Measurements from ENCODE around the gene DSTYK. TPM values are rescaled to one million over a fixed set of nuclear protein-coding genes. Genes with fewer than 3 reads are reported as not detected.
"Not testable (repeated sequence)": the region's sequence is repeated elsewhere in the genome, so short reads cannot be mapped to it uniquely, and the experiment has no call there.

Gene DSTYK
- total RNA-seq, 2 experiments from 2014 or later: 13.2 to 13.3 TPM

DNA sequence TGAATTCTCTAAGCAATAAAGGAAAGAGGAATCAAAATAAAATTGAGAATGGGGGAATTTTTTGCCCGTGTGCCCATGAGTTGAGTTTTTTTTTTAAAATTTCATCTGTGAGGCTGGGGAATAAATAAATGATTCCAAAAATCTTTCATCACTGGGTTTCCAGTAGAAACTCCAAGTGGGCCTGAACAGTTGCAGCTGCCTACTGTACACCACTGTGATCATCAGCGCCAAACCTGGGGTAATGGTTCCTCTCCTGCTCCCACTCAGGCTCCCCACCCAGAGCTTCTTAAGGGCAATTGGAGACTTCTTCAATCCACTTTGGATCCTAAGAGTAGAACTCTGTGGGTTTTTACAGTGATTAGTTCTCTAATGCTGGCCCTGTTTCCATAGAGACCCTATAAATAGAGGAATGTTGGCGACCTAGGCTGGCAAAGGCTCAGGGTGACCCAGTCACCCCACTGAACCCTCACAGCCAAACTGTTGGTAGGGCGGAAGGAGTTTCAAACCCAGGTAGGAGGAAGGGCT is 25.5 kb upstream of the DSTYK start:
- ATAC-seq (ENCODE audit: low read depth): no peak
- POLR2A ChIA-PET: interaction anchor here (0.6 kb wide), 1 partner anchor 421 kb away, joined by 3 read pairs; no protein-coding TSS in a partner anchor
- no peaks in the 10 kb centered on the region for H3K27me3 Mint-ChIP-seq
- H3K4me1 Mint-ChIP-seq: peaks cover 11% of the 10 kb centered on the region
- H3K4me3 Mint-ChIP-seq: no peak overlapping the region
- no peak for DNase-seq
- no peak overlapping the region for H3K27ac Mint-ChIP-seq
- no peaks in the 10 kb centered on the region for H3K36me3 Mint-ChIP-seq
- no peaks in the 10 kb centered on the region for H3K9me3 Mint-ChIP-seq

- no peak for DNase-seq
Measured at GRCh38 chr1:205236526-205236925, 25.0 kb upstream of the DSTYK start.

DNA sequence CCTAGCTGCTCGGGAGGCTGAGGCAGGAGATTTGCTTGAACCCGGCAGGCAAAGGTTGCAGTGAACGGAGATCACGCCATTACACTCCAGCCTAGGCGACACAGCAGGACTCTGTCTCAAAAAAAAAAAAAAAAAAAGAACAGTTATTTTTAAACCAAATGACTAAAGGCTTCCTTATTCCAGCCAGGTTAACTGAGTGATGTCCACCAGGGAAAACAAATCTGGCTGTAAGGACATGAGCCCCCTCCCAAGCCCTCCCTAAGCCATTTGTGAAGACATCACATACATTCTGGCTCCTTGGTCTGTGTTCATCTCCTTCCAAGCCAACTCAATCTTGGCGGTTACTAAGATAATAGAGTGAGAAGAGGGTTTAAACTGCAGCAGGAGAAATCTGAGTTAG is 24.4 kb upstream of the DSTYK start:
- no peak overlapping the region for H3K27ac Mint-ChIP-seq
- POLR2A ChIA-PET: no interaction called here
- no peak for ATAC-seq (ENCODE audit: low read depth)

More at GRCh38 chr1:205236526-205236925, 25.0 kb upstream of the DSTYK start:
- Mint-ChIP-seq H3K36me3 (no peaks in the 10 kb centered on the region), H3K27me3 (no peaks in the 10 kb centered on the region), H3K9me3 (no peaks in the 10 kb centered on the region), H3K4me3 (no peak overlapping the region), H3K4me1 (peaks cover 14% of the 10 kb centered on the region), H3K27ac (no peak overlapping the region)
- POLR2A ChIA-PET: no interaction called here
- ATAC-seq (ENCODE audit: low read depth): no peak

DNA sequence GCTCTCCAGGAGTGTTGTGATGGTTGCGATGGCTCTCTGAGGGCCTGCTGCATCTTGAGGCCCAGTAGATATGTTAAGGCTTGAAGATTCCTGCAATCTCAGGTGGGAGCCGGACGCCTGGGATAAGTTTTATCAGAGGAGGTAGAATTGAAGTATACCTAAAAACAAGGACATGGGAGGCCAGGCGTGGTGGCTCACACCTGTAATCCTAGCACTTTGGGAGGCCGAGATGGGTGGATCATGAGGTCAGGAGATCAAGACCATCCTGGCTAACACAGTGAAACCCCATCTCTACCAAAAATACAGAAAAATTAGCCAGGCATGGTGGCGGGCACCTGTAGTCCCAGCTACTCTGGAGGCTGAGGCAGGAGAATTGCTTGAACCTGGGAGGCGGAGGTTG is 22.5 kb upstream of the DSTYK start:
- not testable (repeated sequence) for DNase-seq; H3K36me3 Mint-ChIP-seq; ATAC-seq (ENCODE audit: low read depth); H3K4me3 Mint-ChIP-seq; H3K27ac Mint-ChIP-seq; H3K27me3 Mint-ChIP-seq; H3K9me3 Mint-ChIP-seq
- H3K4me1 Mint-ChIP-seq: peaks cover 28% of the 10 kb centered on the region
- POLR2A ChIA-PET: interaction anchor here (0.6 kb wide), 1 partner anchor 166 kb away, joined by 3 read pairs; no protein-coding TSS in a partner anchor

More for the DNA sequence above, 24.4 kb upstream of the DSTYK start:
- H3K36me3 Mint-ChIP-seq: no peaks in the 10 kb centered on the region
- no peak overlapping the region for H3K4me3 Mint-ChIP-seq
- DNase-seq: no peak
- H3K4me1 Mint-ChIP-seq: peaks cover 14% of the 10 kb centered on the region
- H3K27me3 Mint-ChIP-seq: no peaks in the 10 kb centered on the region
- no peaks in the 10 kb centered on the region for H3K9me3 Mint-ChIP-seq

DNA sequence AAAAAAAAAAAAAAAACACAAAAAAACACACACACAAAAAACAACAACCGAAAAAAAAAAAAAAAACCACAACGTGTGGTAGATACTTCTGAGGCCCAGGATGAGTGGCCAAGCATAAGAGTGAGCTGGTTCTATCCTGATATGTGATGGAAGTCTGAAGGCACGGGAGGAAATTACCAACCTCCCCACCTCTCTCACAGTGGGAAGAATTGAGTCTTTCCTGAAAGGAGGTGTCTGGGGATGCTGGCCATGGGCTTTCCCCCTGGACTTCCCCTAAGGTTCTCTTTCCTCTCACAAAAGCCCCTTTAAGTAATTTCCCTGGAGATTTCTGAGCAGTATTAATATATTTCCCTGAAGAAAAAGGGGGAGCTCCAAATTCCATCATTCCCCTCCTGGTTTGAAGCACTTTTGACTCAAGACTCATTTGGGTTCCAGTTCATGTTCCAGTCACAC is 21.5 kb upstream of the DSTYK start:
- Mint-ChIP-seq H3K4me1 (peaks cover 34% of the 10 kb centered on the region), H3K4me3 (no peak overlapping the region), H3K27ac (no peak overlapping the region), H3K9me3 (no peaks in the 10 kb centered on the region), H3K27me3 (no peaks in the 10 kb centered on the region), H3K36me3 (no peaks in the 10 kb centered on the region)
- POLR2A ChIA-PET: interaction anchor here (0.6 kb wide), 1 partner anchor 92 kb away, joined by 4 read pairs; no protein-coding TSS in a partner anchor
- no peak for DNase-seq
- ATAC-seq (ENCODE audit: low read depth): no peak

DNA sequence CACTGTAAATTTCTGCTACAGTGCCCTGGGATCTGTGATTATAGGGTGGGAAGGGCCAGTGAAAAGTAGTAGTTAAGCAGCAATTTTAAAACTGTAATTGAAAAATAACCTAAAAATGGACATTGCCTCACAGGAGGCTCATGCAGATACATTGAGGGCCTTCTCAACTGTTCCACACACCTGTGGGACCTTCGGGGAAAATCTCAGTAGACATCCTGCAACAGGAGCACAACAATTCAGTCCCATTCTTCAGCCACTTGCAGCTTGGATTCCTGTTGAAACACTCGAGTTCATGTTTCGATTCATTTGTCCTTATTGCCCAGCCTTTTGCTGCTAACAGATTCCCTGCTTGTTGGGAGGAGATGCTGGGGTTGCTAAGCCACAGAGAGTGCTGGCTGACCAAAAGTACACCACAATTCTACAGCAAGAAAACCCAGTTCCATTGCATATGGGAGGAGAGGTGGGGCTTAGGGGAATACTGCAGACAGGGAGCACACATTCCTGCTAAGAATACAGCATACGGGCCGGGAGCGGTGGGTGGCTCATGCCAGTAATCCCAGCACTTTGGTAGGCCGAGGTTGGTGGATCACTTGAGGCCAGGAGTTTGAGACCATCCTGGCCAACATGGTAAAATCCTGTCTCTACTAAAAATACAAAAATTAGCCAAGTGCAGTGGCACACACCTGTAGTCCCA is 20.8 kb upstream of the DSTYK start:
- Mint-ChIP-seq H3K36me3 (no peaks in the 10 kb centered on the region), H3K4me3 (no peak overlapping the region), H3K27ac (no peak overlapping the region), H3K4me1 (peaks cover 31% of the 10 kb centered on the region), H3K27me3 (peaks cover under 1% of the 10 kb centered on the region), H3K9me3 (no peaks in the 10 kb centered on the region)
- POLR2A ChIA-PET: interaction anchor here (0.6 kb wide), 1 partner anchor 93 kb away, joined by 4 read pairs; no protein-coding TSS in a partner anchor
- DNase-seq (no peak), ATAC-seq (ENCODE audit: low read depth) (no peak)

GRCh38 chr1:205230982-205231381 is 19.5 kb upstream of the DSTYK start:
- H3K9me3 Mint-ChIP-seq: no peaks in the 10 kb centered on the region
- no peak for ATAC-seq (ENCODE audit: low read depth)
- peaks cover 36% of the 10 kb centered on the region for H3K4me1 Mint-ChIP-seq
- no peaks in the 10 kb centered on the region for H3K36me3 Mint-ChIP-seq
- POLR2A ChIA-PET: no interaction called here
- no peak overlapping the region for H3K27ac Mint-ChIP-seq
- peaks cover 13% of the 10 kb centered on the region for H3K27me3 Mint-ChIP-seq
- no peak overlapping the region for H3K4me3 Mint-ChIP-seq
- DNase-seq: no peak

DNA sequence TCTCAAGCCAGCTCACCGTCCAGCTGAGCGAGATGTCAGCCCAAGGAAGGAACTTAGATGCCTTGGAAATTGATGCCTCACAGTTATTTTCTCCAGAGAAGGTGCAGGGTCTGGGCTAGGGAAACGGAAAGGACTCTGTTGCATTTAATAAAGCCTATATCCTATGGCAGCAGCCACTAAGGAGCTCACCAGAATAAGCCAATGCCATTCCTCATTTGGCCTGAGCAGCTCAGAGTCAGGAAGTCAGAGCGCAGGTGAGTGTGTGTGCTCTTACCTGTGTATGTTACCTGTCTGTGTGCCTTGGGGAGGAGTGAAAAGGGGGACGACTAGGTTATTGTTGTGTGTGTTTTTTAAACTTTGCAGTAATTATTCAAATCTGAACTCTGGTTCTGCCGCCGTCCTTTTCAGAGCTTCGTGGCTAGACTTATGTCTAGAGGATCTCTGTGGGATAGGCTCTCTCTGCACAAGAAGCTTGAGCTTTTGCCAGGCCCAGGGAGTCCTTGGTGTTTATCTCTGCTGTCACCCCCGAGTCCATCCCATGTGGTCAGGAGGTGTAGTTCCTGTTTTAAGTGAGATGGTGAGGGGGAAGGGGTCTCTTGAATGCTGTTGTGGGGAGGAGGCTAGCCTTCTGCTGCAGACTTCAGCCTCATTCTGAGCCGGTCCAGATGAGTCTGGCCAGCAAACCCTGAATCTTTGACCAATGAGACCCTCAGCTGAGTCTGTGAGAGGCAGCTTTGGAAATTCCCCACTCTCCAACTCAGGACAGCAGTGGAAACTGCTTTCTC is 18.6 kb upstream of the DSTYK start:
- no peaks in the 10 kb centered on the region for H3K9me3 Mint-ChIP-seq
- peaks cover 22% of the 10 kb centered on the region for H3K27me3 Mint-ChIP-seq
- ATAC-seq (ENCODE audit: low read depth) (no peak), DNase-seq (no peak)
- no peak overlapping the region for H3K27ac Mint-ChIP-seq
- peak overlapping the region; percentile 85 for H3K4me3 Mint-ChIP-seq
- no peaks in the 10 kb centered on the region for H3K36me3 Mint-ChIP-seq
- peaks cover 36% of the 10 kb centered on the region for H3K4me1 Mint-ChIP-seq
- POLR2A ChIA-PET: interaction anchor here (1.0 to 4.8 kb wide), 4 partner anchors 19 to 109 kb away, joined by 3 to 28 read pairs (median 9); partner anchors contain the start of genes DSTYK and RBBP5

DNA sequence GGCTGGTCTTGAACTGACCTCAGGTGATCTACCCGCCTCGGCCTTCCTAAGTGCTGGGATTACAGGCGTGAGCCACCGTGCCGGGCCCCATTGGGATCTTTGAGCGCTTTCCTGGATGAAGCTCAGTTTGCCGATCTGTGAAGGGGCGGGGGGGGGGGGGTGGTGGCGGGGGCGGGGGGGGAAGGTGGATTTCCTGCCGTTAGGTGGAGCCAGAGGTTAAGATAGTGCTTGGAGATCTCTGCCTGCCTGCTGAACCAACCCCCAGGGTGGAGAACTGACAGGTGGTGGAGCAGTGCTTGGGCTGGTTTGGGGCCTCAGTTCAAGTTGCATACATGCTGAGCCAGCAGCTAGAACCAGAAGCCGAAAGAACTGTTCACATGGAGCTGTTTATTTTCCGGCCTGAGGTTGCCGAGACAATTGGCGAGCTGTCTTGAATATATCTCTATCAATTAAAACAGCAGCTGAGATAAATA is 17.9 kb upstream of the DSTYK start:
- Mint-ChIP-seq H3K27me3 (peaks cover 29% of the 10 kb centered on the region), H3K27ac (peak overlapping the region; percentile 87), H3K4me1 (peaks cover 36% of the 10 kb centered on the region), H3K36me3 (no peaks in the 10 kb centered on the region), H3K4me3 (peak overlapping the region; percentile 85), H3K9me3 (no peaks in the 10 kb centered on the region)
- peak; percentile 60 for DNase-seq
- ATAC-seq (ENCODE audit: low read depth): peak; percentile 58
- POLR2A ChIA-PET: interaction anchor here (0.6 to 4.8 kb wide), 8 partner anchors 14 to 142 kb away, joined by 3 to 28 read pairs (median 7); partner anchors contain the start of genes DSTYK and RBBP5

- ATAC-seq (ENCODE audit: low read depth) (no peak), DNase-seq (no peak)
- H3K36me3 Mint-ChIP-seq: no peaks in the 10 kb centered on the region
- peaks cover 36% of the 10 kb centered on the region for H3K4me1 Mint-ChIP-seq
- peaks cover 41% of the 10 kb centered on the region for H3K27me3 Mint-ChIP-seq
- POLR2A ChIA-PET: interaction anchor here (1.2 to 4.8 kb wide), 8 partner anchors 13 to 107 kb away, joined by 3 to 28 read pairs (median 6); partner anchors contain the start of genes DSTYK and RBBP5
- peak overlapping the region; percentile 87 for H3K27ac Mint-ChIP-seq
- H3K9me3 Mint-ChIP-seq: no peaks in the 10 kb centered on the region
- H3K4me3 Mint-ChIP-seq: peak overlapping the region; percentile 85
Measured at GRCh38 chr1:205228093-205228521, 16.6 kb upstream of the DSTYK start.

GRCh38 chr1:205227584-205228013 is 16.1 kb upstream of the DSTYK start, which contains the start of gene TMCC2:
TMCC2 (plus strand) TSS chr1:205227946; CDS start chr1:205228565, 619 bp downstream.
- POLR2A ChIA-PET: interaction anchor here (1.2 to 4.8 kb wide), 7 partner anchors 13 to 106 kb away, joined by 3 to 28 read pairs (median 7); partner anchors contain the start of genes DSTYK and RBBP5
- Mint-ChIP-seq H3K36me3 (no peaks in the 10 kb centered on the region), H3K27me3 (peaks cover 41% of the 10 kb centered on the region), H3K4me1 (peaks cover 34% of the 10 kb centered on the region), H3K27ac (peak within 1 kb of the TSS; percentile 87), H3K9me3 (no peaks in the 10 kb centered on the region), H3K4me3 (peak within 1 kb of the TSS; percentile 85)
- peak; percentile 89 for DNase-seq
- peak; percentile 92 for ATAC-seq (ENCODE audit: low read depth)

- Mint-ChIP-seq H3K27ac (no peak overlapping the region), H3K4me3 (peak overlapping the region; percentile 85)
- ATAC-seq (ENCODE audit: low read depth): no peak
Measured at GRCh38 chr1:205226868-205227583, 15.5 kb upstream of the DSTYK start.

More at GRCh38 chr1:205226868-205227583, 15.5 kb upstream of the DSTYK start:
- no peaks in the 10 kb centered on the region for H3K36me3 Mint-ChIP-seq
- no peak for DNase-seq
- H3K27me3 Mint-ChIP-seq: peaks cover 41% of the 10 kb centered on the region
- H3K4me1 Mint-ChIP-seq: peaks cover 30% of the 10 kb centered on the region
- POLR2A ChIA-PET: interaction anchor here (1.2 to 4.8 kb wide), 4 partner anchors 12 to 58 kb away, joined by 3 to 28 read pairs (median 8); partner anchors contain the start of gene DSTYK
- no peaks in the 10 kb centered on the region for H3K9me3 Mint-ChIP-seq

Measured in activated naive CD8-positive, alpha-beta T cell treated with anti-CD3 and anti-CD28 coated beads, Interleukin-2, amount 10 ng/mL, durations not matched to agents 7 days and 5 days (primary cell).